Nucleus accumbens (tissue), 56 donors: ENCODE measurements around the gene OR4D9.
"Not testable (repeated sequence)": the region's sequence is repeated elsewhere in the genome, so short reads cannot be mapped to it uniquely, and the experiment has no call there.

ENCODE experiments used
- DNase-seq, 56 donors: peaks; one replicate each; lab custom pipeline; 2025; lab: John Stamatoyannopoulos, UW

The OR4D9 gene

GRCh38 chr11:59510941-59511589, at the start of gene OR4D9:
Gene OR4D9 (plus strand): TSS chr11:59511539. CDS start chr11:59514913, 3,374 bp downstream.
- no peak for DNase-seq

DNA sequence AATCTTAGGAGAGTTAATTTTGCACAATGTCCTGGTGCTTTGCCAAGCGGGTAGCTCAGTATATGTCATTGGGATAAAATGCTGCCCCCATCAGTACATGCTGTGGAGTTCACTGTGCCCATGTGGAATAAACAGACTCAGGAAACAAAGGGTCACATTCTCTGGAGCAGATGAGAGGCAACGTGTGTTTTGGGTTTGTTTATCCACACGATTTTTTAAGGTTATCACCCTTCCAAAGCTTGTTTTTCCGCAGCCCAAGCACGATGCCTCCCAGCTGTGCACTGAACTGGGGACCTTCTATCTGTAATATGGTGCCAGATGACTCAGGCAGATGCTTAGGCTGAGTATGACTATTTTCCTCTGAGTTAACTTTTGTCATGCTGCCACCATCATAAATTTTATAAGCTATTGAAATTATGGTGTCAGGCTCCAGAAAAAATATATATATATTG, 48.1 kb upstream of the OR4D9 start:
- DNase-seq: no peak

- DNase-seq: no peak
These were observed 38.3 kb upstream of the OR4D9 start, which contains the start of gene OR4D10 for GRCh38 chr11:59473015-59473414. Gene OR4D10 (plus strand): TSS chr11:59473315. CDS start chr11:59477430, 4,115 bp downstream.

GRCh38 chr11:59475176-59475575, 36.2 kb upstream of the OR4D9 start:
- DNase-seq: no peak

DNA sequence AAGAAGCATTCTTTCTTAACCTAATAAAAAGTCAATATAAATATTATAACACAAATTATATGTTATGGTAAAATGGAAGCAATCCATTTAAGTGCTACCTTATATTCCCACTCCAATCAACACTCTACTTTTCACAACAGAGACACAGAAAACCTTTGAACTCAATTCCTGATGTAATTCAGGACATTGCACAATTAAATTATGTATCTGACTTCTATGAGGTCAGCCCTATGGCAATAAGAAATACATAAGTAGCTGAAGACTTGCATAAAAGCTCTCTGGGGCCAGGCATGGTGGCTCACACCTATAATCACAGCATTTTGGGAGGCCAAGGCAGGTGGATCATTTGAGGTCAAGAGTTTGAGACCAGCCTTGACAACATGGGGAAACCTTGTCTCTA, 31.4 kb upstream of the OR4D9 start:
- DNase-seq: no peak

- no peak for DNase-seq
These were observed 31.0 kb upstream of the OR4D9 start for GRCh38 chr11:59480359-59480758.

DNA sequence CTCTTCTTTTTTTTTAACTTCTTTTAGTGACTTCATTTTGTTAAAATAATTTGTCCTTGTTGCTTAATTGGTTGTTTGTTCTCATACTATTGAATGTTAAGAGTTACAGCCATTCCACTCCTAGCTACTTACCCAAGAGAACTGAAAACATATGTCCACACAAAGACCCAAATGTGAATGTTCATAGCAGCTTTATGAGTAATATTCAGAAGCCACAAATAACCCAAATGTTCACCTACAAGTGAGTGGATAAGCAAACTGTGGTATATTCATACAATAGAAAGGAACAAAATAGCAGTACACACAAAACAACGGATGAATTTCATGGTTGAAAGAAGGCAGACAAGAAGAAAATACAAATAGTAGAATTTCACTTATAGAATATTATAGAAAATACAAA, 9.4 kb upstream of the OR4D9 start:
- no peak for DNase-seq

DNA sequence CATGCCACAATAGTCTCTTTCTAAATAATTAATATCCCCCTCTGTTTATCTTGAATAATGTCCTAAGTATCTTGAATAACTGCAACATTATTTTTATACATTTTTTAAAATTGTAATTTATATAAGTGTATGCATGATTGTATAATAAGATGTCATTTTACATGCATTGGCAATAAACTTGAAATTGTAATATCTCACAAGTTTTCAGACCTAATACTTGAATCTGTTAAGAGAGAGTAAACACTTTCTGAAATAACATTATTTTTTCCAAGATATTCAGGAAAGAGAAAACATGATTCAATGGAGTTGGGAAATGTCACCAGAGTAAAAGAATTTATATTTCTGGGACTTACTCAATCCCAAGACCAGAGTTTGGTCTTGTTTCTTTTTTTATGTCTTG, 8.1 kb upstream of the OR4D9 start, which contains the start of gene OR4D11:
TSS of gene OR4D11 (plus strand) at position 301 of the 400 bp plus-strand sequence. CDS start at position 301, 0 bp downstream.
- DNase-seq: no peak

GRCh38 chr11:59511675-59512074, 336 bp downstream of the OR4D9 start:
- no peak for DNase-seq

DNA sequence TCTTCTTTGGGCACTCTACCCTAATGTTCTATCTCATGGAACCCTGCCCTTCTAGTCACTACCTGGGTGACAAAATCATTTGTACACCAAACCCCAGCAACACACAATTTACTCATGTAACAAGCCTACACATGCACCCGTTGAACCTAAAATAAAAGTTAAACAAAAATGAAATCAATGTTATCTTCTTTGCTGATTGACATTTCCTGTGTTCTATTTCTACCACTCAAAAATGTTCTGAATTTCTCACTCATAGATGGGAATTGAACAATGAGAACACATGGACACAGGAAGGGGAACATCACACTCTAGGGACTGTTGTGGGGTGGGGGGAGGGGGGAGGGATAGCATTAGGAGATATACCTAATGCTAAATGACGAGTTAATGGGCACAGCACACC, 8.8 kb downstream of the OR4D9 start:
- DNase-seq: not testable (repeated sequence)

DNA sequence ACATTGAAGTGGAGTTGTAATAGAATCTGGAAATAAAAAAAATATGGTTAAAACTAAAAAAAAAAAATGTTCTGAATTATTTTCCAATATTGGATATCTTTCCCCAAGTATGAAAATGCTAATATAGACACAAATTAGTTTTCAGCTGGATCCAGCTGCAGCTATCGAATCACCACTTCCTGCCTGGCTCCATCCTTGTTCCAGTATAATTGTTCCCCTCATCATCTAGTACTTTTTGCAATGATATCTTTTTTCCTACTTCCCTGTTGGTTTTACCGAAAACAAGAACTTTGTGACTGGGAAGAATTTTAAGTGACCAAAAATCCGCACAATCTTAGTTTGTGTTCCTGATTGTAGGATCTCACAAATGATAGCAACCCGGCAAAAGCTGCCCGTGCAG, 9.4 kb downstream of the OR4D9 start:
- no peak for DNase-seq

- DNase-seq: no peak
These were observed 12.2 kb downstream of the OR4D9 start for GRCh38 chr11:59523541-59523940.

- no peak for DNase-seq
These were observed 17.4 kb downstream of the OR4D9 start for GRCh38 chr11:59528711-59529110.

DNA sequence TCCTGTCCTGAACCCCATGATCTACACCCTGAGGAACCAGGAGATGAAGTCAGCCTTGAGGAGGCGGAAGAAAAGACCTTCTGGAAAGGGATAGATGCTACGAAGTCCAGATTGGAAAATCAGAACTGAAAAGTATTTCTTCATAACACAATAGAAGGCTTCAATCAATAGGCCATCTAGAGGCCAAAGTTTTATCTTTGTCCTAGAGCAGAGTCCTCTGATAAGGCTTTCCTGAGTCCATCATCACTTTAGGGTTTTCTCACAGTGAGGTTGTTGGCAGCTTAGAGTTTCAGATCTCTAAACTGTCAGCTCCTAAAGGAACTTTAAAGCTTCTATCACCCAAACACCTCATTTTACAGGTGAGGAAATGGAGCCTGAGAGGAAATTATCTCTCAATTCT, 21.3 kb downstream of the OR4D9 start:
- DNase-seq: no peak

DNA sequence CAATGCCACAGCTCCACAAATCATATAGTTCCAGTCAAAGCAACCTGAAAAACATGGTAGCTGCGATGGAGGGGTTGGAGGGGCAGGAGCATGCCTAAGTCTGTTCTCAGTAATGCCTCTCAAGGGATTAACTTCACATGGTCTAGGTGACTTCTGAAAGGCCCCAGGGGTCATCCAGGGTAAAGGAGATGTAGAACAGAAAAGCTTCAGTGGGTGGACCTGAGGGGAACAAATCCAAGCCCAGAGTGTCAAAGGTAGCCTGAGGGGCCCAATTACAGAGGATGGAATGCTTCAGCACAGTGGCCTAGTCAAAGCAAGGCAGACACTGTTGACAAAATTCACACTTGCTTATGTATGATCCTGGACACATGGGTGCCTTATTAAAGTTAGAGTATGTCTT, 23.3 kb downstream of the OR4D9 start:
- DNase-seq: no peak

- no peak for DNase-seq
These were observed 30.9 kb downstream of the OR4D9 start for GRCh38 chr11:59542142-59542810.

DNA sequence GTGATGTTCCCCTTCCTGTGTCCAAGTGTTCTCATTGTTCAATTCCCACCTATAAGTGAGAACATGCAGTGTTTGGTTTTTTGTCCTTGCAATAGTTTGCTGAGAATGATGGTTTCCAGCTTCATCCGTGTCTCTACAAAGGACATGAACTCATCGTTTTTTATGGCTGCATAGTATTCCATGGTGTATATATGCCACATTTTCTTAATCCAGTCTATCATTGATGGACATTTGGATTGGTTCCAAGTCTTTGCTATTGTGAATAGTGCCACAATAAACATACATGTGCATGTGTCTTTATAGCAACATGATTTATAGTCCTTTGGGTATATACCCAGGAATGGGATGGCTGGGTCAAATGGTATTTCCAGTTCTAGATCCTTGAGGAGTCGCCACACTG, 32.4 kb downstream of the OR4D9 start:
- not testable (repeated sequence) for DNase-seq

GRCh38 chr11:59544869-59545178, 33.5 kb downstream of the OR4D9 start:
- no peak for DNase-seq

GRCh38 chr11:59545179-59546020, 34.1 kb downstream of the OR4D9 start:
- no peak for DNase-seq

GRCh38 chr11:59547605-59548308, 36.4 kb downstream of the OR4D9 start:
- DNase-seq: not testable (repeated sequence)

GRCh38 chr11:59548309-59548656, 36.9 kb downstream of the OR4D9 start:
- DNase-seq: no peak
